Mesangial cell (primary cell): ENCODE data around the gene TM9SF4. TPM values are rescaled to one million over a fixed set of nuclear protein-coding genes. Genes with fewer than 3 reads are reported as not detected.

ENCODE experiments used
- total RNA-seq: library from RNA; depleted of rRNA; stranded (reverse); fragments of >200 nt; gene quantifications from 2 replicates; pipeline ENCODE4 v1.2.3, GENCODE V29; 2015

The TM9SF4 gene
- total RNA-seq, result 31.9 and 47.5 TPM in 2 replicates

GRCh38 chr20:32109392-32110172 lies at the start of gene TM9SF4:
Gene TM9SF4, plus strand, starts transcription at chr20:32109714. Its CDS starts 27 bp downstream, at chr20:32109741.

GRCh38 chr20:32207626-32208498 lies 98.3 kb downstream of the TM9SF4 start, which contains the start of the genes PLAGL2 and POFUT1:
Gene PLAGL2, minus strand, starts transcription at chr20:32207743. Its CDS starts 5,565 bp downstream, at chr20:32202178.
Gene POFUT1, plus strand, starts transcription at chr20:32207880. Its CDS starts 62 bp downstream, at chr20:32207942.

Other genes starting within 250 kb of the TM9SF4 start
- gene DUSP15, start 239.2 kb upstream of the TM9SF4 start, total RNA-seq, result 0.49 and 1.4 TPM in 2 replicates
- not detected in 2 replicates for gene TTLL9, start 239.1 kb upstream of the TM9SF4 start, total RNA-seq
- 6.5 and 7.0 TPM in 2 replicates for gene PDRG1, start 157.7 kb upstream of the TM9SF4 start, total RNA-seq
- gene XKR7, start 141.6 kb upstream of the TM9SF4 start, total RNA-seq, result not detected in 2 replicates
- not detected in 2 replicates for gene CCM2L, start 99.3 kb upstream of the TM9SF4 start, total RNA-seq
- gene HCK, start 57.5 kb upstream of the TM9SF4 start, total RNA-seq, result not detected in 2 replicates
- gene PLAGL2, start 98.0 kb downstream of the TM9SF4 start, total RNA-seq, result 7.7 and 9.3 TPM in 2 replicates
- 50.8 and 51.6 TPM in 2 replicates for gene POFUT1, start 98.2 kb downstream of the TM9SF4 start, total RNA-seq
- gene KIF3B, start 167.9 kb downstream of the TM9SF4 start, total RNA-seq, result 14.2 and 19.6 TPM in 2 replicates
- 24.8 and 32.7 TPM in 2 replicates for gene ASXL1, start 248.6 kb downstream of the TM9SF4 start, total RNA-seq